ENCODE results near the gene BDH1. TPM values are rescaled to one million over a fixed set of nuclear protein-coding genes. Genes with fewer than 3 reads are reported as not detected.
"Not testable (repeated sequence)": the region's sequence is repeated elsewhere in the genome, so short reads cannot be mapped to it uniquely, and the experiment has no call there.

Gene BDH1
- polyA plus RNA-seq, 1 experiment, result 6.5 TPM

GRCh38 chr3:197592361-197593045 is 36.7 kb upstream of the BDH1 start:
- no peak for DNase-seq (ENCODE audit: low read depth)
- POLR2A ChIA-PET, result no interaction called here
- Histone ChIP-seq H3K27me3 (ENCODE audit: control insufficient read depth, insufficient read depth, low read length) (no peaks in the 10 kb centered on the region), H3K36me3 (ENCODE audit: control insufficient read depth, insufficient read depth, low read length) (no peaks in the 10 kb centered on the region), H3K4me3 (ENCODE audit: low read depth, low read length) (no peak overlapping the region)
- CTCF ChIA-PET, result no interaction called here
- no peak for TF ChIP-seq CTCF (IDR thresholded peaks at IDR 0.05; ENCODE audit: insufficient read depth, low read depth, low read length)

DNA sequence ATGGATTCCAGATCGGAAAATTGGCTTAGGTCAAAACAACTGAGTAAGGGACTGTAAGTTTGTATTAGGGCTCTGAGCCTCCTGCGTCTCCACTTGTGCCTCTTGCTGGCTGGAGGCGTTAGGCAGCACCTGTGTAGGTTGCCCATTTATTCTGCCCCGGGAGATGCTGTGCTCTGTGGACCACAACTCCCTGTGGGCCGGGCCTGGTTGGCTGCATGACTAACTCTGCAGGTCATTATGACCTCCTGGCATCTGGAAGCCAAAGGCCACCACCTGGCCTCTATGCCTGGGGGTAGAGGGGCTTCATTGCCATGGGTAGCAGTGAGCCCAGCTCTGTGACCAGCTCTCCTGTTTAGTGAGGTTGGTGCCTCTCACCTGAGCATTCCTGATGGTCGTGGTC is 36.0 kb upstream of the BDH1 start:
- DNase-seq (ENCODE audit: low read depth), result no peak
- H3K36me3 ChIP-seq (ENCODE audit: control insufficient read depth, insufficient read depth, low read length), result no peaks in the 10 kb centered on the region
- CTCF ChIA-PET, result no interaction called here
- POLR2A ChIA-PET, result no interaction called here
- no peaks in the 10 kb centered on the region for H3K27me3 ChIP-seq (ENCODE audit: control insufficient read depth, insufficient read depth, low read length)
- no peak for TF ChIP-seq CTCF (IDR thresholded peaks at IDR 0.05; ENCODE audit: insufficient read depth, low read depth, low read length)
- H3K4me3 ChIP-seq (ENCODE audit: low read depth, low read length), result no peak overlapping the region

DNA sequence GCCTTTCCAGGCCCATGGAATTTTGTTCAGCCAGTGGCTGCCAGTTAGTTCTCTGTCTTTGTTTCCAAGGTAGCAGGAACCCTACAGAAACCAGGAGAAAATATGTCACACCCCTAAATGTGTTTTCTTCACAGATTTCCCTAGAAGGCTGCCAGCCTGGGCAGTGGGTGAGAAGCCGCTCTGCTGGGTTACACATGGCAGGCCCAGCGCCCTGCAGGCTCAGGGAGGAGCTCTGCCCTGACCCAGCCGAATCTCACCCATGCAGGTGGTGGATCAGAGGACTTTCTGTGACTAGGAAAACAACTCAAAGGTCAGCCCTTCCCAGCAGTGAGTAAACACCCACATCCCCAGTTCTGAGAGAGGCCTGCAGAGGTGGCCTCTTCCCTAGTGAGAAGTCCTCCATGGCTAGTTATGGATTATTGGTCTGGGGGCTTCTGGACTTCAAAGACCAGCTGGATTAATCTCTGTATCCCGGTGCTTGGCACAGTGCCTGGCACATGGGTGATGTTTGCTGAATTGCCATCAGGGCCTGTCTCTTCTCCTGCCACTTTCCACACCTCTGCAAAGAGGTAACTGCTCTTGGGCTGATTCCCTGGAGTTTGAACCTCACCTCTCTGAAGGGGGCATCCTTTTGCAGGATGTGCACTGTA is 34.7 kb upstream of the BDH1 start:
- no peak overlapping the region for H3K4me3 ChIP-seq (ENCODE audit: low read depth, low read length)
- no peak for DNase-seq (ENCODE audit: low read depth)
- no peaks in the 10 kb centered on the region for H3K36me3 ChIP-seq (ENCODE audit: control insufficient read depth, insufficient read depth, low read length)
- TF ChIP-seq CTCF (IDR thresholded peaks at IDR 0.05; ENCODE audit: insufficient read depth, low read depth, low read length), result no peak
- H3K27me3 ChIP-seq (ENCODE audit: control insufficient read depth, insufficient read depth, low read length), result no peaks in the 10 kb centered on the region; the same call in 1 of the 2 replicates
- ChIA-PET POLR2A (no interaction called here), CTCF (interaction anchor here (1.2 to 4.0 kb wide), 2 partner anchors 8 to 13 kb away, joined by 3 to 25 read pairs; no protein-coding TSS in a partner anchor)

GRCh38 chr3:197589545-197589944 is 33.8 kb upstream of the BDH1 start:
- POLR2A ChIA-PET, result no interaction called here
- no peak for DNase-seq (ENCODE audit: low read depth)
- CTCF ChIA-PET, result interaction anchor here (4.0 kb wide), 1 partner anchor 9 kb away, joined by 25 read pairs; no protein-coding TSS in a partner anchor
- Histone ChIP-seq H3K27me3 (ENCODE audit: control insufficient read depth, insufficient read depth, low read length) (no peaks in the 10 kb centered on the region; the same call in 1 of the 2 replicates), H3K36me3 (ENCODE audit: control insufficient read depth, insufficient read depth, low read length) (no peaks in the 10 kb centered on the region), H3K4me3 (ENCODE audit: low read depth, low read length) (no peak overlapping the region)
- TF ChIP-seq CTCF (IDR thresholded peaks at IDR 0.05; ENCODE audit: insufficient read depth, low read depth, low read length), result no peak

GRCh38 chr3:197586768-197587167 is 31.0 kb upstream of the BDH1 start:
- H3K36me3 ChIP-seq (ENCODE audit: control insufficient read depth, insufficient read depth, low read length); DNase-seq (ENCODE audit: low read depth); H3K4me3 ChIP-seq (ENCODE audit: low read depth, low read length); H3K27me3 ChIP-seq (ENCODE audit: control insufficient read depth, insufficient read depth, low read length); POLR2A ChIA-PET: not testable (repeated sequence)
- CTCF ChIA-PET, result interaction anchor here (1.1 to 2.0 kb wide), 2 partner anchors 9 to 13 kb away, joined by 3 to 8 read pairs; no protein-coding TSS in a partner anchor
